Keratinocyte (primary cell): ENCODE results near the gene ADAMTS17. TPM values are rescaled to one million over a fixed set of nuclear protein-coding genes. Genes with fewer than 3 reads are reported as not detected.

ENCODE experiments used
- DNase-seq: peaks from one replicate; pipeline ENCODE4 v3.0.0-alpha.2; 2011; ENCODE audit warnings: low read depth, missing footprints, low spot score
- FAIRE-seq: peaks from 2 replicates; lab custom pipeline; 2011; peaks lifted over from hg19 to GRCh38; lab: Jason Lieb, UNC
- H2AFZ ChIP-seq: 2 replicates; pipeline ENCODE4 v1.6.0; 2012; ENCODE audit warnings: low read length, control low read depth, inconsistent platforms; ENCODE audit not compliant: control insufficient read depth
- H3K27ac ChIP-seq: 2 replicates; pipeline ENCODE4 v1.5.1; 2011; ENCODE audit warnings: low read length; ENCODE audit not compliant: control insufficient read depth, insufficient read depth
- H3K27me3 ChIP-seq: 3 replicates; pipeline ENCODE4 v1.6.0; 2011; ENCODE audit warnings: low read length; ENCODE audit not compliant: control insufficient read depth, insufficient read depth; ENCODE audit errors: extremely low read depth
- H3K36me3 ChIP-seq, 2 experiments: 2 replicates in 1 of 2; 3 replicates in 1 of 2; pipeline ENCODE4 v1.5.1; 2011; ENCODE audit warnings: low read length in 2 of 2, mild to moderate bottlenecking in 1 of 2; ENCODE audit not compliant: control insufficient read depth in 2 of 2, insufficient read depth in 2 of 2; ENCODE audit errors: extremely low read depth in 1 of 2
- H3K4me1 ChIP-seq: 3 replicates; pipeline ENCODE4 v1.5.1; 2011; ENCODE audit warnings: low read length; ENCODE audit not compliant: control insufficient read depth, insufficient read depth; ENCODE audit errors: extremely low read depth
- H3K4me2 ChIP-seq: 3 replicates; pipeline ENCODE4 v1.6.0; 2011; ENCODE audit warnings: low read depth, low read length; ENCODE audit not compliant: control insufficient read depth, insufficient read depth; ENCODE audit errors: extremely low read depth
- H3K4me3 ChIP-seq, 3 experiments: fragments of 200-600 bp in 1 of 3; sonication (generic) in 1 of 3; 2 replicates in 2 of 3; 3 replicates in 1 of 3; pipeline ENCODE4 v1.5.1; 2011 to 2016; ENCODE audit warnings: low read length in 3 of 3, mild to moderate bottlenecking in 3 of 3, control low read depth in 2 of 3, inconsistent platforms in 1 of 3, low read depth in 1 of 3, mixed read lengths in 1 of 3, mixed run types in 1 of 3, moderate library complexity in 1 of 3; ENCODE audit not compliant: control insufficient read depth in 2 of 3, insufficient read depth in 2 of 3; ENCODE audit errors: extremely low read depth in 1 of 3
- H3K79me2 ChIP-seq: 2 replicates; pipeline ENCODE4 v1.6.0; 2012; ENCODE audit warnings: low read length; ENCODE audit not compliant: control insufficient read depth, insufficient read depth
- H3K9ac ChIP-seq: 3 replicates; pipeline ENCODE4 v1.6.0; 2011; ENCODE audit warnings: low read length; ENCODE audit not compliant: control insufficient read depth, insufficient read depth; ENCODE audit errors: extremely low read depth
- H3K9me1 ChIP-seq: 3 replicates; pipeline ENCODE4 v1.6.0; 2011; ENCODE audit warnings: low read length; ENCODE audit not compliant: control insufficient read depth, insufficient read depth; ENCODE audit errors: extremely low read depth
- H3K9me3 ChIP-seq: 2 replicates; pipeline ENCODE4 v1.5.1; 2012; ENCODE audit warnings: low read depth, low read length; ENCODE audit not compliant: control insufficient read depth
- H4K20me1 ChIP-seq: 3 replicates; pipeline ENCODE4 v1.6.0; 2011; ENCODE audit warnings: low read length; ENCODE audit not compliant: control insufficient read depth, insufficient read depth; ENCODE audit errors: extremely low read depth
- EZH2 ChIP-seq: IDR thresholded peaks from one replicate; pipeline ENCODE4 v1.6.1; 2012; ENCODE audit warnings: inconsistent platforms, mild to moderate bottlenecking, low read length, moderate library complexity
- dilution Hi-C: fragments of 300-500 bp; cut with MboI; formaldehyde crosslinking; loops from one replicate; pipeline ENCODE4 v1.7.0; 2020; ENCODE audit warnings: low sequenced_read_pairs; ENCODE audit not compliant: extremely low pct_ligation_motif_present
- polyA plus RNA-seq, 5 experiments: library from polyadenylated mRNA; depleted of rRNA in 3 of 5; stranded (reverse) in 3 of 5; stranded (forward) in 1 of 5; unstranded in 1 of 5; fragments of >200 nt; gene quantifications; 1 replicate in 1 of 5; 2 replicates in 3 of 5; 3 replicates in 1 of 5; pipeline versions ENCODE4 v1.2.1 to v1.2.3, GENCODE V29; 2011 to 2012; ENCODE audit warnings: missing spikeins in 2 of 5, low read depth in 1 of 5, low replicate concordance in 1 of 5
- TF ChIP-seq, protein P1 (sequence below), 3 experiments: IDR thresholded peaks in 1 of 3; conservative IDR thresholded peaks in 1 of 3; optimal IDR thresholded peaks in 1 of 3; 2 replicates in 2 of 3; 3 replicates in 1 of 3; pipeline versions ENCODE3 to v1.5.1; 2011; ENCODE audit warnings: low read length in 3 of 3, mild to moderate bottlenecking in 3 of 3, moderate library complexity in 2 of 3, control low read depth in 1 of 3, inconsistent platforms in 1 of 3; ENCODE audit not compliant: insufficient read depth in 2 of 3; ENCODE audit errors: extremely low read depth in 1 of 3

ADAMTS17 gene
- polyA plus RNA-seq, 1 donor (not counting 4 experiments of a cell fraction or from before 2014, with no cell fraction given) = 0.18 TPM

GRCh38 chr15:100210338-100210737 lies 131.4 kb downstream of the ADAMTS17 start:
- H3K79me2 ChIP-seq = no peaks in the 10 kb centered on the region
- TF ChIP-seq, protein P1, sequence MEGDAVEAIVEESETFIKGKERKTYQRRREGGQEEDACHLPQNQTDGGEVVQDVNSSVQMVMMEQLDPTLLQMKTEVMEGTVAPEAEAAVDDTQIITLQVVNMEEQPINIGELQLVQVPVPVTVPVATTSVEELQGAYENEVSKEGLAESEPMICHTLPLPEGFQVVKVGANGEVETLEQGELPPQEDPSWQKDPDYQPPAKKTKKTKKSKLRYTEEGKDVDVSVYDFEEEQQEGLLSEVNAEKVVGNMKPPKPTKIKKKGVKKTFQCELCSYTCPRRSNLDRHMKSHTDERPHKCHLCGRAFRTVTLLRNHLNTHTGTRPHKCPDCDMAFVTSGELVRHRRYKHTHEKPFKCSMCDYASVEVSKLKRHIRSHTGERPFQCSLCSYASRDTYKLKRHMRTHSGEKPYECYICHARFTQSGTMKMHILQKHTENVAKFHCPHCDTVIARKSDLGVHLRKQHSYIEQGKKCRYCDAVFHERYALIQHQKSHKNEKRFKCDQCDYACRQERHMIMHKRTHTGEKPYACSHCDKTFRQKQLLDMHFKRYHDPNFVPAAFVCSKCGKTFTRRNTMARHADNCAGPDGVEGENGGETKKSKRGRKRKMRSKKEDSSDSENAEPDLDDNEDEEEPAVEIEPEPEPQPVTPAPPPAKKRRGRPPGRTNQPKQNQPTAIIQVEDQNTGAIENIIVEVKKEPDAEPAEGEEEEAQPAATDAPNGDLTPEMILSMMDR (optimal IDR thresholded peaks at IDR 0.05 in 1 of 3, IDR thresholded peaks at IDR 0.05 in 1 of 3, conservative IDR thresholded peaks at IDR 0.05 in 1 of 3; ENCODE audit: extremely low read depth in 1 of 3, insufficient read depth in 2 of 3, low read length in 3 of 3) = no peak
- no peak for TF ChIP-seq EZH2
- no peak overlapping the region for H2AFZ ChIP-seq
- DNase-seq (no peak), FAIRE-seq (no peak)
- no peaks in the 10 kb centered on the region for H4K20me1 ChIP-seq
- H3K4me3 ChIP-seq = no peak overlapping the region
- peaks cover 9% of the 10 kb centered on the region for H3K4me1 ChIP-seq
- dilution Hi-C loops = no loop called here
- no peak overlapping the region for H3K27ac ChIP-seq
- no peaks in the 10 kb centered on the region for H3K9me3 ChIP-seq
- no peak overlapping the region for H3K9ac ChIP-seq
- H3K9me1 ChIP-seq = no peaks in the 10 kb centered on the region
- H3K36me3 ChIP-seq = no peaks in the 10 kb centered on the region
- no peak overlapping the region for H3K4me2 ChIP-seq
- peaks cover 16% of the 10 kb centered on the region for H3K27me3 ChIP-seq

DNA sequence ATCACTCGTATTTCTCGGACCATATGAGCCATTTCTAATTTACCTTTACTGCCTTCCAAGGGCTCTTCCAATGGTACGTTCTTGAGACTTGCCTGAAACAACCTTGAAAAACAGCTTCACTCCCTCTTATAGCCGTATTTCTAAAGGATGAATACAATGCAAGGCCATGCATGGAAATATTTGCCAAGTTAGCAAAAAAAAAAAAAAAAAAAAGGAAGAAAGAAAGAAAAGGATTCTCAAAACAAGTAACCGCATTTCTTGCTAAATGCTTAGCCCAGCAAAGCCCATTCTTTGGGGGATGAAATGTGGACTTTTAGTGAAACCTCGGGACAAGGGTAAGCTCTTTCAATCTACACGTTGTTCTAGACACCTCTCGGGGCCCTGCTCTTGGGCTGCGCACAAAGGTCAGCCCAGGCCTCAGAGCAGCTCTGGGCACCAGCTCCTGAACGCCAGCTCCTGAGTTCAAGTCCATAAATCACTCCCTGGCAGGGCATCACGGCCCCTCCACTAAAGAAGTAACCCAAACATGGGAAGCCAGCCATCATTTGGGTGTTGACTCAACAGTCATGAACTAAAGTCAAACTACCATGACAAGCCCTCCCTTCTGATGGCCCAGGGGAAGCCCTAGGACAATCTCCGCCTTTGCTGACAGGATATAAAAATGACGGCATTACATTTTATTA lies 132.7 kb downstream of the ADAMTS17 start:
- H3K9me3 ChIP-seq = no peaks in the 10 kb centered on the region
- no peaks in the 10 kb centered on the region for H3K79me2 ChIP-seq
- FAIRE-seq (no peak), DNase-seq (no peak)
- dilution Hi-C loops = no loop called here
- H3K27me3 ChIP-seq = peaks cover 14% of the 10 kb centered on the region
- TF ChIP-seq EZH2 = no peak
- TF ChIP-seq, protein P1 (optimal IDR thresholded peaks at IDR 0.05 in 1 of 3, IDR thresholded peaks at IDR 0.05 in 1 of 3, conservative IDR thresholded peaks at IDR 0.05 in 1 of 3; ENCODE audit: extremely low read depth in 1 of 3, insufficient read depth in 2 of 3, low read length in 3 of 3) = no peak
- H3K9me1 ChIP-seq = no peaks in the 10 kb centered on the region
- H3K36me3 ChIP-seq = no peaks in the 10 kb centered on the region
- H4K20me1 ChIP-seq = no peaks in the 10 kb centered on the region
- H3K4me1 ChIP-seq = peaks cover 9% of the 10 kb centered on the region
- H3K27ac ChIP-seq = no peak overlapping the region
- H3K4me3 ChIP-seq = no peak overlapping the region
- H2AFZ ChIP-seq = no peak overlapping the region
- H3K9ac ChIP-seq = no peak overlapping the region
- H3K4me2 ChIP-seq = no peak overlapping the region
